ENCODE measurements around the gene C1D. TPM values are rescaled to one million over a fixed set of nuclear protein-coding genes. Genes with fewer than 3 reads are reported as not detected.
"Not testable (repeated sequence)": the region's sequence is repeated elsewhere in the genome, so short reads cannot be mapped to it uniquely, and the experiment has no call there.

Gene C1D
- total and polyA plus RNA-seq, 2 donors (not counting 1 experiment from before 2014, with no cell fraction given), result 21.3 to 63.1 TPM

GRCh38 chr2:67996772-67997527, 65.9 kb downstream of the C1D start:
- H3K9ac ChIP-seq (ENCODE audit: insufficient read depth, low read length), result no peak overlapping the region
- no peak overlapping the region for H3K4me3 ChIP-seq (replicated peaks in 1 of 4; ENCODE audit: control extremely low read depth in 1 of 4, insufficient read depth in 1 of 4, low read depth in 3 of 4, low read length in 4 of 4)
- H3K79me2 ChIP-seq (ENCODE audit: control insufficient read depth, insufficient read depth, low read length), result no peaks in the 10 kb centered on the region
- peaks cover 4% of the 10 kb centered on the region for H3K4me1 ChIP-seq (ENCODE audit: control insufficient read depth, extremely low read depth, insufficient read depth, low read length)
- no peaks in the 10 kb centered on the region for H3K27me3 ChIP-seq (ENCODE audit: control insufficient read depth, insufficient read depth, low read length)
- H3K36me3 ChIP-seq (ENCODE audit: control insufficient read depth, insufficient read depth, low read length), result no peaks in the 10 kb centered on the region
- H4K20me1 ChIP-seq (ENCODE audit: control insufficient read depth, extremely low read depth, insufficient read depth, low read length), result no peaks in the 10 kb centered on the region
- no peak overlapping the region for H2AFZ ChIP-seq (ENCODE audit: low read length)
- DNase-seq (ENCODE audit: low read depth in 2 of 2), result no peak
- TF ChIP-seq CTCF (conservative IDR thresholded peaks at IDR 0.05 in 1 of 2, IDR thresholded peaks at IDR 0.05 in 1 of 2; ENCODE audit: low read depth in 1 of 2, low read length in 2 of 2), result no peak
- TF ChIP-seq EZH2 (IDR thresholded peaks at IDR 0.05; ENCODE audit: low read length, missing control alignments), result no peak
- no peak overlapping the region for H3K4me2 ChIP-seq (ENCODE audit: extremely low read depth, insufficient read depth, low read length)
- H3K9me3 ChIP-seq (ENCODE audit: control insufficient read depth, insufficient read depth, low read depth, low read length), result no peaks in the 10 kb centered on the region
- no peak overlapping the region for H3K27ac ChIP-seq (ENCODE audit: insufficient read depth, low read length)

GRCh38 chr2:67994716-67995115, 68.1 kb downstream of the C1D start:
- no peak overlapping the region for H3K9ac ChIP-seq (ENCODE audit: insufficient read depth, low read length)
- no peak for DNase-seq (ENCODE audit: low read depth in 2 of 2)
- H3K4me1 ChIP-seq (ENCODE audit: control insufficient read depth, extremely low read depth, insufficient read depth, low read length), result peaks cover 4% of the 10 kb centered on the region
- H3K36me3 ChIP-seq (ENCODE audit: control insufficient read depth, insufficient read depth, low read length), result no peaks in the 10 kb centered on the region
- no peaks in the 10 kb centered on the region for H4K20me1 ChIP-seq (ENCODE audit: control insufficient read depth, extremely low read depth, insufficient read depth, low read length)
- H3K4me3 ChIP-seq (replicated peaks in 1 of 4; ENCODE audit: control extremely low read depth in 1 of 4, insufficient read depth in 1 of 4, low read depth in 3 of 4, low read length in 4 of 4), result no peak overlapping the region
- H3K4me2 ChIP-seq (ENCODE audit: extremely low read depth, insufficient read depth, low read length), result no peak overlapping the region
- H3K27me3 ChIP-seq (ENCODE audit: control insufficient read depth, insufficient read depth, low read length), result no peaks in the 10 kb centered on the region
- no peaks in the 10 kb centered on the region for H3K79me2 ChIP-seq (ENCODE audit: control insufficient read depth, insufficient read depth, low read length)
- TF ChIP-seq EZH2 (IDR thresholded peaks at IDR 0.05; ENCODE audit: low read length, missing control alignments) (no peak), CTCF (conservative IDR thresholded peaks at IDR 0.05 in 1 of 2, IDR thresholded peaks at IDR 0.05 in 1 of 2; ENCODE audit: low read depth in 1 of 2, low read length in 2 of 2) (no peak)
- H3K9me3 ChIP-seq (ENCODE audit: control insufficient read depth, insufficient read depth, low read depth, low read length), result no peaks in the 10 kb centered on the region
- H2AFZ ChIP-seq (ENCODE audit: low read length), result no peak overlapping the region
- no peak overlapping the region for H3K27ac ChIP-seq (ENCODE audit: insufficient read depth, low read length)

- not testable (repeated sequence) for H3K4me1 ChIP-seq (ENCODE audit: control insufficient read depth, extremely low read depth, insufficient read depth, low read length); H3K4me2 ChIP-seq (ENCODE audit: extremely low read depth, insufficient read depth, low read length); H4K20me1 ChIP-seq (ENCODE audit: control insufficient read depth, extremely low read depth, insufficient read depth, low read length); H3K9ac ChIP-seq (ENCODE audit: insufficient read depth, low read length); H2AFZ ChIP-seq (ENCODE audit: low read length); DNase-seq (ENCODE audit: low read depth in 2 of 2); H3K9me3 ChIP-seq (ENCODE audit: control insufficient read depth, insufficient read depth, low read depth, low read length); H3K4me3 ChIP-seq (replicated peaks in 1 of 4; ENCODE audit: control extremely low read depth in 1 of 4, insufficient read depth in 1 of 4, low read depth in 3 of 4, low read length in 4 of 4); H3K27ac ChIP-seq (ENCODE audit: insufficient read depth, low read length); H3K27me3 ChIP-seq (ENCODE audit: control insufficient read depth, insufficient read depth, low read length); H3K79me2 ChIP-seq (ENCODE audit: control insufficient read depth, insufficient read depth, low read length); H3K36me3 ChIP-seq (ENCODE audit: control insufficient read depth, insufficient read depth, low read length)
These were observed 68.7 kb downstream of the C1D start for GRCh38 chr2:67994069-67994468.

All from fibroblast of lung (primary cell).